ENCODE measurements around the gene NFE2.
"Not testable (repeated sequence)": the region's sequence is repeated elsewhere in the genome, so short reads cannot be mapped to it uniquely, and the experiment has no call there.

The NFE2 gene

DNA sequence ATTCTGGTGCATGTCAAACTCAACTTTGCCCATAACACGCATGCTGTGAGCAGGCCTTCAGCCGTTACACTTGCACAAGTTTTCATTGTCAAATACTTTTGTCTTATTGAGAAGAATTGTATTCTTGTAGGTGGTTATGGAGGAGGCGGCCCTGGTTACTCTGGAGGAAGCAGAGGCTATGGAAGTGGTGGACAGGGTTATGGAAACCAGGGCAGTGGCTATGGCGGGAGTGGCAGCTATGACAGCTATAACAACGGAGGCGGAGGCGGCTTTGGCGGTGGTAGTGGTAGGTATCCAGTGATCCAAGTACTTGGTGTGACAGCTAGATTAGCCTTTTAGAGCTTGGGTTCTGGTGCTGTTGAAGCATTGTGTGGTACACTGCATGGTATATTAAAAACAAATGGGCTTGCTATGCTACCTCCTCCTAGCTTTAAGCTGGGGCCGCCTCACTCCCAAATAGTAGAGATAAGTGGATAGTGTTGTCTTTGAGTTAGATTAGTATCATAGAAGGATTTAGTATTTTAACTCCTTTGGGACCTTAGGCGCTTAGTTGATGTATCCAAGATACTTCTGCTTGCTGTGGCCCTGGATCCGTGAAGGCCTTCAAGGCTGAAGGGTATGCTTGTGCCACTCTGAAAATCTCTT is 17.7 kb downstream of the NFE2 start:
- DNase-seq (ENCODE audit: low read depth): no peak

DNA sequence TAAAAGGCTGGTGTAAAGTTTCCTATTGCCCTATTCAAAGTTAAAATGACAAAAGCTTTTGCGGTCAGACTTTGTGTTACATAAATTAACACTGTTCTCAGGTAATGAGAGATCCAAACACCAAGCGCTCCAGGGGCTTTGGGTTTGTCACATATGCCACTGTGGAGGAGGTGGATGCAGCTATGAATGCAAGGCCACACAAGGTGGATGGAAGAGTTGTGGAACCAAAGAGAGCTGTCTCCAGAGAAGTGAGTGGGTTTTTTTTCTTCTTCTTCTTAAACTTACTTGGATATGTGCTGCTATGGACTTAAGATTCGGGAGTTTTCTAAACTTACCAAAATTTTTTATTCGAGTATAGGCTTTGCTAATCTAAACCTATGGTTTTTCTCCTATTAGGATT is 19.1 kb downstream of the NFE2 start:
- DNase-seq (ENCODE audit: low read depth): not testable (repeated sequence)

DNA sequence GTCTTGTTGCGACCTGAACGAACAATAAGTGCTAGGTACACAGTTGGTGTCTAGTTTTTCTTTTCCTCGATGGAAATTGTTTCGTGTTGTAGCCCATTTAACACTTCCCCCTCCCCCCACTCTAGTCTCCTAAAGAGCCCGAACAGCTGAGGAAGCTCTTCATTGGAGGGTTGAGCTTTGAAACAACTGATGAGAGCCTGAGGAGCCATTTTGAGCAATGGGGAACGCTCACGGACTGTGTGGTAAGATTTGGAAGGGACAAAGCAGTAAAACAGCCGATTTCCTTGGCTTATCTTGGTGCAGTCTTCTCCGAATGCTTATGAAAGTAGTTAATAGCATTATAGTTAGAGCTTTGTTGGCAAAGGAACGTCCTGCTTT is 19.6 kb downstream of the NFE2 start:
- DNase-seq (ENCODE audit: low read depth): not testable (repeated sequence)

DNA sequence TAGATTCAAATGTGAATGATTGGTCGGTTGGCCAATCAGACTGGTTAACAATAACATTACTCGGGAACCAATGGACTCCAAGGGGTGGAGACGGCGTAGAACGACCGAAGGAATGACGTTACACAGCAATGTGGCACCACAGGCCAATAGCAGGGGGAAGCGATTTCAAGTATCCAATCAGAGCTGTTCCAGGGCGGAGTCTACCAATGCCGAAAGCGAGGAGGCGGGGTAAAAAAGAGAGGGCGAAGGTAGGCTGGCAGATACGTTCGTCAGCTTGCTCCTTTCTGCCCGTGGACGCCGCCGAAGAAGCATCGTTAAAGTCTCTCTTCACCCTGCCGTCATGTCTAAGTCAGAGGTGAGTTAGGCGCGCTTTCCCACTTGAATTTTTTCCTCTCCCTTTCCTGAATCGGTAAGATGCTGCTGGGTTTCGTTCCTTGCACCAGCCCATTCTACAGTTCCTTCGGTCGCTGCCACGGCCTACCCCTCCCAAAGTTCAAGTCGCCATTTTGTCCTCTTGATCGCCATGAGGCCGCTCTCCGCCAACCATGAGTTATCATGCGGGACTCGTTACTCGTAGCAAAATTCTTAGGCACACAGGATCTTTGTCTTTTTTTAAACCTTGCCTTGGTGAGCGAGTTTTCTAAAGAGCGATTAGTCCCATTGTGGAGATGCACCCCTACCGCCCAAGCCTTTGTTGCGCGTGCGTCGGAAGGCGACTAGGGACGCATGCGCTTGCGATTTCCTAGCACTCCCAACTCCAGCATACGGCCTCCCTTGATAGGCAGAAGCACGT is 20.2 kb downstream of the NFE2 start, which contains the start of gene HNRNPA1:
Gene HNRNPA1, plus strand, starts transcription at position 259 of the 793 bp plus-strand sequence. Its CDS starts 82 bp downstream, at position 341.
- peak; percentile 100 for DNase-seq (ENCODE audit: low read depth)

DNA sequence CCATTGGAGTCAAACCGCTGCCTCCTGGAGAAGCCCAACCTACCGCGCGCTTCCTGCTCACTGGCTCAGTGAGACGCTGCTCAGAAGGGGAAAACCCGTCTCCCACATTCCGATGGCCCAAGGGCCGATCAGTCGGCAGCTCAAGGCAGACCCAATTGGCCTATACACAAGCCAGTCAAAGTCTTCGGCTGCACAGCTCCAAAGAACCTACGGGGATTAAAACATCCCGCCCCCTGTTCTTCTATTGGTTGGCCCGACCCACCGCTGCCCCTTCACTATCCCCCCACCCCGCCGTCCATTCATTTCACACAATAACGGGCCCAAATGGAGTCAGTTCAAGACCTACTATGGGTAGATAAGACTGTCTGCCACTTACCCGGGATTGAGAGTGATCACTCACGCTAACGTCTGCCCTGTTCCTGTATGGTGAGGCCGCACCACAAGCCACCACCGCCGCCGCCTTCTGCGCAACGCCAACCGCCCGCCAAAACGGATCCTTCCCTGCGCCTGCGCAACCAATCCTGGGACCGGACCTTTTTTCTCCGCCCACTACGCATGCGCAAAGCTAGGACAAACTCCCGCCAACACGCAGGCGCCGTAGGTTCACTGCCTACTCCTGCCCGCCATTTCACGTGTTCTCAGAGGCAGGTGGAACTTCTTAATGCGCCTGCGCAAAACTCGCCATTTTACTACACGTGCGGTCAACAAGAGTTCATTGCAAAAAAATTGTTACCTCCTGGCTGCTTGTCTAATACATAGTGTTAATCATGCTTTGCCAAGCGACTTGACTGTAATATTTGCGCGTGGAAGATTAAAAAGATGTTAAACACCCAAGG is 21.0 kb downstream of the NFE2 start, which contains the start of gene CBX5:
Gene CBX5, minus strand, starts transcription at position 491 of the 836 bp plus-strand sequence. CDS start 22,472 bp downstream, outside the sequence.
- DNase-seq (ENCODE audit: low read depth): peak; percentile 100

DNA sequence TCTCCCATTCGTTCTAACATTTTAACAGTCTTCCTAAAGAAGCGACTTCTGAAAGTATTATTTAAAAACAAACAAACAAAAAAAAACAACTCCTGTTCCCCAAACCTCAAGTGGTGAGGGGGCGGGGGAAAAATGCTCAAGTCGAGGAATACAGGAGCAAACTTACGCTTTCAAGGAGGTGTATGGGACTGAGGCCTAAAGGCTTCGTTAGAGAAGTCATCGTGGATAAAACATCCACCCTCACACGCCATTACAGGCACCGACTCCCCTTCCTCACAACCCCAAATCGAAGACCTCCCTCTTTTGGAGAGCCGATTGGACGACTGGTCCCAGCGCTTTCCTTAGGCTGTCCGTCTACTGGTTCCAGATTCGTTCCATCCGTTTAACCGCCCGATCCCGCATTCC is 21.6 kb downstream of the NFE2 start:
- DNase-seq (ENCODE audit: low read depth): no peak

DNA sequence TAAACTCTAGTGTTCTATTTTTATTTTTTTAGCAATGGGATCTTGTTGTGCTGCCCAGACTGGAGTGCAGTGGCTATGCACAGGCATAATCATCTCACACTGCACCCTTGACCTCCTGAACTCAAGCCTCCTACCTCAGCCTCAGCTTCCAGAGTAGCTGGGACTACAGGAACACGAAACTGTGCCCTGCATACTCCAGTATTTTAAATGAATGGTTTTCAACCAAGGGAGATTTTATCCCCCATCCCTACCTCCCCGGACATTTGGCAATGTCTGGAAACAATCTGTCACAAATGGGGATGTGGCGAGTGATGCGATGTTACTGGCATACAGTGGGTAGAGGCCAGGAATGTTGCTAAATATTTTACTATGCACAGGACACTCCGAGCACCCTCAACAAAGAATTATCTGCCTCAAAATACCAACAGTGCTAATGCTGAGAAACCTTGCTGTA is 23.0 kb downstream of the NFE2 start:
- no peak for DNase-seq (ENCODE audit: low read depth)

DNA sequence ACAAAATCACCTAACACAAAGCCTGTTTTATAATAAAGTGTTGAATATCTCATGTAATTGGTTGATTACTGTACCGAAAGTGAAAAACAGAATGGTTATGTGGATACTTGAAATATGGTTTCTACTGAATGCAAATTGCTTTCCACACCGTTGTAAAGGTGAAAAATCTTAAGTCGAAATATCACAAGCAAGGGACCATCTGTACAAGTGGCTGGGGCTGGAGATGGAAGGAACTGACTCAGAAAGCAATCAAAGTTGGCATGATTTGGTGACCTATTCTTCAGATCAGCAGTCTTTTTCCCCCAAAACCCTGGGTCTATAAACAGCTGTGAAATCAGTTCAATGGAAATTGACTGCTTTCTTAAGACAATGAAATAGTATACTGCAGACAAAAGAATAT is 24.4 kb downstream of the NFE2 start:
- no peak for DNase-seq (ENCODE audit: low read depth)

DNA sequence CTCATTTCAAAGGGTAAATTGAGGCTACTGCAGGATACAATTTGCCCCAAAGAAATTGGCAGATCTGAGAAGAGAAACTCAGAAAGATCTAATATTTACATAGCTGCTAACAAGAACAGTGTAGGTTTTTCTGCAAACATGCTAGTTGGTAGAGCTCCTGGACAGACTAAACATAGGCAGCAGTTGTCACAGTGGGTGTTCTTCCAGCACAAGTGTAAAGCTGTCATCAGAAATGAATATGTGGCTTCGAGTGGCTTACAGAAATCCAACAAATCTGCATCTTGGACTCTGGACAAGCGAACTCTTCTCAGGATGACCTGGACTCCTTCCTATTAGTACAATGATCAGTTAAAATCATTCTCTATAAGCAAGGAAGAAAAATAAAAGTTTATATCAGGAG is 26.8 kb downstream of the NFE2 start:
- no peak for DNase-seq (ENCODE audit: low read depth)

DNA sequence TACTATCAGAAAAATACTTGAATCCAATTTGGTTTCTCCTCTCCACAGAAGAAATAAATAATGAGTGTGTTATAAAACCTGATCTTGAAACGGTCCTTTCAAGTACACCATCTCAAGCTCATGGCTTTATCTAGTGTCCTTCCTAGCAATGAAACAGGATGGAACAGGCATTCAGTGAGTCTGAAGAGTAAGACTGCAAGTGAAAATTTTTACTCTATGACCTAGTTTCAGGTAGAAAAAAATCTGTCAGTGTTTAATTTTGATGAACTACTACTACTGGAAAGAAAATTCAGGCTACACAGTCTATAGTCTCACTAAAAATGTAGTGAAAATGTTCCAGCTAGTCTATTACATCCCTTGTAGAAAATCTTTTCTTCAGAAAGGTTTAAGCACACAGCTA is 28.6 kb downstream of the NFE2 start:
- DNase-seq (ENCODE audit: low read depth): no peak

DNA sequence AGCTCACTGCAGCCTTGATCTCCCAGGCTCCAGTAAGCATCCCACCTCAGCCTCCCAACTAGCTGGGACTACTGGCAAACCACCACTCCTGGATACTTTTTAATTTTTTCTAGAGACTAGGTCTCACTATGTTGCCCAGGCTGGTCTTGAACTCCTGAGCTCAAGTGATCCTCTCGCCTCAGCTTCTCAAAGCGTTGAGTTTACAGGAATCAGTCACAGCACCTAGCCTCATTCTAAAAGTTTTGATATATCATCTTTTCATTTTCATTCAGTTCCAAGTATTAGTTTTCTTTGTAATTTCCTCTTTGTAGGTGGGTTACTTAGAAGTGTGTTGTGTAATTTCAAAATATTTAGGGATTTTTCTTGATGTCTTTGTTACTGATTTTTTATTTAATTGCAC is 30.5 kb downstream of the NFE2 start:
- DNase-seq (ENCODE audit: low read depth): no peak

DNA sequence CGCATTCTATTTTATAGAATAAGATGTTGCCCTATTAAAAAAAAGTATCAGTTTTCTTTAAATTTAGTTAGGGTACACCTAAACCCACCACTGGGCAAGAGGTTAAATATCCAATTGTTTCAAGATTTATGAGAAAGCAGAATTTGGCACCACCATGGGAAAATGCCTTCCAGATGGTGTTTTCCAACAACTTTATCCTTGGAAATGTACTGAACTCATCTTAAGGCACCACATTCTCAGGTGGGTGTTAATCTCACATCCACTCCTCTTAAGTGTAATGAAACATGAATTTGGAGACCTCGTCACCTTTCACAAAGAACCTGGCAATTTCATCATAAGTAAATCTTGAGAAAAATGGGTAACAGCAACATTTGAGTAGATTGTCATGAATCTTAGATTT is 34.0 kb downstream of the NFE2 start:
- no peak for DNase-seq (ENCODE audit: low read depth)

DNA sequence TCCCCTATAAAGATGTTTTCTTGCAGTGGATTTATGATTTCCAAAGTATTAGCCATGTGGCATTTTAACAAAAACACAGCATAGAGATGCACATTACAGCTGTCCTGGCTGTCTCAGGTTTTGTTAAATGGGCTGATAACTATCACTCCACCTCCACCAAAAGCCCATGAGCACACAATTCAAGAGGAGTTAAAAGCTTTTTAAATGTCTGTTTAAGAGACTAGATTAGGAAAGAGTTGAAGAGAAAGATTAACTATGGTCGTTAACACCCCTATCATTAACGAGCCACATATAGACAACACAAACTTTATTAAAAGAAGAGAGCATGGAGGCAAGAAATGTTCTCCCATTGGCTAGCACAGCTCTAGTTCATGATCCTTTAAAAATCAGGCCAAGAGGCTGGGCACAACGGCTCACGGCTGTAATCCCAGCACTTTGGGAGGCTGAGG is 35.4 kb downstream of the NFE2 start:
- no peak for DNase-seq (ENCODE audit: low read depth)

DNA sequence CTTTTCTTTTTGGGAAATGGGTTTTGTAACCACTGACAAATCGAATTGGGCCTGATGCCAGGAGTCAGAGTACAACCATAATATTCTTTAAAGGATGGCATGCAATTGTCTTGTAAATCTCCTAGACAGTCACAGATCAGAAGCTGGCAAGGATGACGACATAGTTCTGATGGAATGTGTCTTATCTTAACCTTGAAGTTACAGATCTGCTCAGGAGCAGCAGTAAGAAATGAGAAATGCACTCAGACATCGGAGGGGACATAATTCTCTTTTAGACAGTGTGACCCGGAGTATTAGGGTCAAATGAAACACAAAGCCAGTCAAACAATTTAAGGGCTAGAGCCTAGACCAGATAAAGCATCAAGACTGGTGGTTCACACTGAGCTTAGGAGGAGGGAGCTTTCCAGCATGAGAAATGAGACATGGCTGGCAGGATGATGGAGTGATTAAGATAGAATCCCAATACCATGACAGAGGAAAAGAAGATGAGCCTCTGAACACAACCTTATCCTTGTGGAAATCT is 38.4 kb downstream of the NFE2 start:
- DNase-seq (ENCODE audit: low read depth): no peak

DNA sequence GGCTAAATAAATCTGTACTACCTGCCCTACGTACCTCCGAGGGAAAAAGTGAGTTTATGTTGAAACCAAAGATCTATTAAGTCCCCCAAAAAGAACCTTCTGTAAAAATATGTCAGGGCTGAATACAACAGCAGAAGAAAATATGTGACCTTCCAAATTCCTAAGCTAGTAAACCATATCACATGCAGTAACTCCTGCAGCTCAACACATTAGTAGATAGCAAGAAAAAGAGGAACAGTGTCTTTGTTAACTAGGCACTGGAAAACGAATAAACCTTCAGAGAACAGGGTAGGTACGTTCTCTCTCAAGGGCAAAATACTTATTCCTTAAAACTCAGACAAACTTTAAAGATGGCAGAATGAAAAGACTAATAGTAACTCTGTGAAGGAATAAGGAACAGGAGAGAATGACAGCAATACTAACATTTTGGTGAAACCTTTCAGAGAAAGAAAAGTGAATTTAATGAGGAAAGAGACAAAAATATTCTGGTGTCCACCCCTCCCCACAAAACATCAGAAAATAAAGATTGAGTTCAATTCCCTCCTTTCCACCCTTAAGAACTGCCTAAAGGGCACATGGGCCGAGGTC is 38.9 kb downstream of the NFE2 start:
- no peak for DNase-seq (ENCODE audit: low read depth)

DNA sequence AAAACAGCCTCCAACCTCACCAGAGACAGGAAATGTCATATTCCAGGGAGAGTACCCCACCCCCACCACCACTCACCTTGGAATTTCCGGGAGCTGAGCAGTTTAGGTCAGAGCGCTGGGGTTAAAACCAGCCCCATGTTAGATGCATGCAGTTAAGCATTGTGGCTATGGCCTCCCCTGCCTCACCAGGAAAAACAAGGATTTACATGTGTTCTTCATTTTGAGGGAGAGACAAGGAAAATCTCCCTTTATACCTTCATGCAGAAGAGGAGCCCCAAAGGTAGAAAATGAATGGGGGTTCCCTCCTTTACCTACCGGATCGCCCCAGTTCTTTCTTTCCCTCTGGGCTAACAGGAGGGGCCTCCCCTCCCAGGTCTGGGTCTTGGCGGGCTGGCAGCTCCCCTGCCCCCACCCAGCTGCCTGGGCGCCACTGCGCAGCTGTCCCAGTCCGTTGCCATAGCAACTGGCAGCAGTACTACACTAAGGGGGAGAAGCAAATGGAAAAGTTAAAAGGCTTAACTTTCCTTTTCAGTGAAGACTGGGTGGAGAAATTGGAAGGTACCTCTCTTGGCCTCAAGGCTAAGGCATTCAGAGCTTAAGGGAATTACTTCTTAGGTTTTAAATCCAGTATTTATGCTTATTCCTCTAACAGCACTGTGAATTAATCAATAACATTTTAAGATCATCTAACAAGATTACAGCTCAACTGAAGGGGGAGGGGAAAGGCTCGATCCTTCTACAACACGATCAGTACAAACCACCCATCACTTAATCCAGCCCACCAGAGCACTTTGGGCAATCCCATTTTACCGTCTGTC is 41.4 kb downstream of the NFE2 start:
- no peak for DNase-seq (ENCODE audit: low read depth)

DNA sequence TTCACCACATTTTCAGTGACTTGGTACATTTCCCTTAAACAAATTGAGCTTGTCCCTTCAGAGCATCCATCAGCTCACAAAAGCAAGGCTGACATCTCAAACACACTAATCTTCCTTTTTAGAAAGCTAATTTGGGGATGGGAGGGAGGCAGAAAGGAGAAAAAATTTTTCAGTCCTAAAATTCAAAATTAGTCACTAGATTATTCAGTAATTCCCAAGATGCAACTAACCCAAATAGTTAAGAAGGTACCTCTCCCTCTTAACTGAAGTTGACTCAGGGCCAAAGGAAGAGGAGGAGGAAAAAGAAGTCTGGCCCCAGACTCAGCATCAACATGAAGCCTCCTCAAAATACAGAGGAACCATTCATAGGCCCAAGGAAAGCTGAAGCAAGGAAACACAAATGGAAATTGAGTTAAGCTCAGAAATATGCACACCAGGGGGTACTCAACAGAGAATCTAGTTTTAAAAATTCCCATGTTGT is 42.6 kb downstream of the NFE2 start:
- DNase-seq (ENCODE audit: low read depth): no peak

DNA sequence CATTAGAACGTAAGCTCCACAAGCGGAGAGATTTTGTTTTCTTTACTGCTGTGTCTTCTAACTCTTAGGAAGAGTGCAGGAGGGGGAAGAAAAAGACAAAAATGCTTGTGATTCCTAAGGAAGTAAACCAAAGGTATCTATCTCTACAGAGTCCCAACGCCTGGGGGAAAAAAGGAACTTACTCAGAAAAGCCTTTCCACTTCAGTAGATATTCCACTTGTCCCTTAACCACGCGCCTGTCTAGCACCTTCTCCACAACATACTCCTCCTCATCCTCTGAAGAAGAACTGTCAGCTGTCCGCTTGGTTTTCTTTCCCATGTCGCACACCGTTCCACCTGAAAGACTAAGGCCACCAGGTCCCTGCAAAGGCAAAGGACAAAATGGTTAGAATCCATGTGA is 43.5 kb downstream of the NFE2 start:
- no peak for DNase-seq (ENCODE audit: low read depth)

DNA sequence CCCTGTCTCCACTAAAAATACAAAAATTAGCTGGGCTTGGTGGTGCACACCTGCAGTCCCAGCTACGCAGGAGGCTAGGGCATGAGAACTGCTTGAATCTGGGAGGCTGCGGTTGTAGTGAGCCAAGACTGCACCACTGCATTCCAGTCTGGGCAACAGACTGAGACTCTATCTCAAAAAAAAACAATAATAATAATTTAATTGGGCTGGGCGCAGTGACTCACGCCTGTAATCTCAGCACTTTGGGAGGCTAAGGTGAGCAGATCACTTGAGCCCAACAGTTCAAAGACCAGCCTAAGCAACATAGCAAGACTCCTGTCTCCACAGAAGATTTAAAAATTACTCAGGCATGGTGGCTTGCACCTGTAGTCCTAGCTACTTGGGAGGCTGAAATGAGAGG is 47.6 kb downstream of the NFE2 start:
- no peak for DNase-seq (ENCODE audit: low read depth)

DNA sequence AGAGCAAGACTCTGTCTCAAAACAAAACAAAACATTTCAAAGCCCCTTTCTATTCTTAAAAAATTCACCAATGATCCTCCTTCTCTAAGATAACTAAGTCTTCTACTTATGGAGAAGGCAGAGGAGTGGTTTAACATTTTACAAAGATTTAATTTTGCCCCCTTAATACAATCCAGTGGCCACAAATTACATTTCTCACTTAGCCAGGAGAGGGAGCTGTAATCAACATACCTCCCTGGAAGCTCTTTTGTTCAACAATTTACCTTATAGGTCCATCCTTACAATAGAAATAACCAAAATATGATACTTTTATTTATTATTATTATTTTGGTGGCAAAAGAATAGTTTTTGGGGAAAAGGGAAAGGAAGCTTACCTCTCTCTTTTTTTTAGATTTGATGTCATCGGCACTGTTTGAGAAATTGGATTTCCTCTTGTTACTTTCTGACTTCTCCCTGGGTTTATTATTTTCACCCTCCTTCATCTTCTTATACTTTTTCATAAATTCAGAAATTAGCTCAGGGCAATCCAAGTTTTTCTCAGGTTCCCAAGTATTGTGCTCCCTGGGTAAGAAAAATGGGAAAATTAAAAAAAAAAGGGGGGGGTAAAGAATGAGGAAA is 49.0 kb downstream of the NFE2 start:
- DNase-seq (ENCODE audit: low read depth): no peak

Data from non-pigmented ciliary epithelial cell (primary cell).